Stimulated activated CD4-positive, alpha-beta T cell treated with anti-CD3 and anti-CD28 coated beads, Interleukin-12 subunit alpha, Interleukin-12 subunit beta, amount 100 ng/mL, for 4 hours (primary cell): ENCODE results near the gene NFATC1.

Source experiments
- DNase-seq: peaks from one replicate; pipeline ENCODE4 v3.0.0-alpha.2; 2020

NFATC1 gene

GRCh38 chr18:79560042-79560860, 164.5 kb downstream of the NFATC1 start:
- DNase-seq: no peak

- no peak for DNase-seq
These were observed 165.1 kb downstream of the NFATC1 start for GRCh38 chr18:79560861-79561210.

GRCh38 chr18:79563949-79564348, 168.2 kb downstream of the NFATC1 start:
- DNase-seq: no peak

- no peak for DNase-seq
These were observed 168.7 kb downstream of the NFATC1 start for GRCh38 chr18:79564441-79564840.

GRCh38 chr18:79566771-79567431, 171.2 kb downstream of the NFATC1 start:
- DNase-seq: no peak

GRCh38 chr18:79567481-79568147, 171.9 kb downstream of the NFATC1 start:
- DNase-seq: no peak

GRCh38 chr18:79568543-79569205, 172.9 kb downstream of the NFATC1 start:
- no peak for DNase-seq

GRCh38 chr18:79569720-79570119, 174.0 kb downstream of the NFATC1 start:
- no peak for DNase-seq

GRCh38 chr18:79570266-79571201, 174.8 kb downstream of the NFATC1 start:
- DNase-seq: no peak

GRCh38 chr18:79571211-79572092, 175.7 kb downstream of the NFATC1 start:
- no peak for DNase-seq

GRCh38 chr18:79572093-79572780, 176.5 kb downstream of the NFATC1 start:
- DNase-seq: no peak

- DNase-seq: no peak
These were observed 177.2 kb downstream of the NFATC1 start for GRCh38 chr18:79572848-79573451.

- DNase-seq: no peak
These were observed 178.3 kb downstream of the NFATC1 start for GRCh38 chr18:79573921-79574491.

GRCh38 chr18:79574938-79575525, 179.3 kb downstream of the NFATC1 start:
- no peak for DNase-seq

GRCh38 chr18:79575891-79576685, 180.4 kb downstream of the NFATC1 start:
- DNase-seq: no peak

GRCh38 chr18:79576686-79577351, 181.1 kb downstream of the NFATC1 start:
- no peak for DNase-seq

- no peak for DNase-seq
These were observed 182.0 kb downstream of the NFATC1 start for GRCh38 chr18:79577451-79578395.
